Measurements from ENCODE around the gene LRFN4. TPM values are rescaled to one million over a fixed set of nuclear protein-coding genes. Genes with fewer than 3 reads are reported as not detected.
A peak's percentile ranks its signal among the peaks of the same experiment; 100 is the strongest.

LRFN4 gene
- total RNA-seq, 1 donor from 2014 or later, result 33.7 TPM

GRCh38 chr11:66855574-66856495, 1.0 kb upstream of the LRFN4 start:
- no peak for FAIRE-seq
- TF ChIP-seq EZH2 (IDR thresholded peaks at IDR 0.05; ENCODE audit: insufficient read depth, low read length), result no peak
- no peak for TF ChIP-seq CTCF (IDR thresholded peaks at IDR 0.05; ENCODE audit: insufficient read depth, low read depth, low read length)
- peaks cover 7% of the 10 kb centered on the region for H4K20me1 ChIP-seq (ENCODE audit: insufficient read depth, low read length)
- H3K9me3 ChIP-seq (ENCODE audit: insufficient read depth, low read depth, low read length), result no peaks in the 10 kb centered on the region
- peaks cover 35% of the 10 kb centered on the region for H3K79me2 ChIP-seq (ENCODE audit: insufficient read depth, low read length)
- peak overlapping the region; percentile 93 for H3K4me2 ChIP-seq (ENCODE audit: low read length)
- peak; percentile 75 for DNase-seq (ENCODE audit: low read depth)
- H3K27ac ChIP-seq (ENCODE audit: low read depth, low read length), result peak overlapping the region; percentile 70
- H3K4me1 ChIP-seq (ENCODE audit: insufficient read depth, low read length), result peaks cover 11% of the 10 kb centered on the region
- H3K4me1 Mint-ChIP-seq (ENCODE audit: low read depth, unreplicated experiment), result no peaks in the 10 kb centered on the region
- H3K27me3 Mint-ChIP-seq (ENCODE audit: low read depth, unreplicated experiment), result peaks cover 6% of the 10 kb centered on the region
- H3K9me3 Mint-ChIP-seq (ENCODE audit: unreplicated experiment), result no peaks in the 10 kb centered on the region
- peak overlapping the region; percentile 88 for H2AFZ ChIP-seq (ENCODE audit: low read depth, low read length)
- H3K36me3 Mint-ChIP-seq (ENCODE audit: low read depth, unreplicated experiment), result peaks cover 2% of the 10 kb centered on the region
- H3K4me3 Mint-ChIP-seq (ENCODE audit: unreplicated experiment), result peak overlapping the region; percentile 82
- peak overlapping the region; percentile 35 for H3K27ac Mint-ChIP-seq (ENCODE audit: unreplicated experiment)
- peak overlapping the region; percentile 86 for H3K9ac ChIP-seq (ENCODE audit: low read length)
- H3K36me3 ChIP-seq (ENCODE audit: insufficient read depth, low read length), result no peaks in the 10 kb centered on the region
- H3K4me3 ChIP-seq (ENCODE audit: insufficient read depth, low read depth, low read length), result peak overlapping the region; percentile 71
- no peaks in the 10 kb centered on the region for H3K27me3 ChIP-seq (ENCODE audit: insufficient read depth, low read length)

- Histone ChIP-seq H4K20me1 (ENCODE audit: insufficient read depth, low read length) (peaks cover 11% of the 10 kb centered on the region), H3K4me1 (ENCODE audit: insufficient read depth, low read length) (peaks cover 11% of the 10 kb centered on the region), H3K9me3 (ENCODE audit: insufficient read depth, low read depth, low read length) (no peaks in the 10 kb centered on the region), H3K9ac (ENCODE audit: low read length) (peak overlapping the region; percentile 78), H3K36me3 (ENCODE audit: insufficient read depth, low read length) (no peaks in the 10 kb centered on the region), H3K4me3 (ENCODE audit: insufficient read depth, low read depth, low read length) (peak overlapping the region; percentile 71), H3K27me3 (ENCODE audit: insufficient read depth, low read length) (no peaks in the 10 kb centered on the region), H3K27ac (ENCODE audit: low read depth, low read length) (peak overlapping the region; percentile 26), H2AFZ (ENCODE audit: low read depth, low read length) (no peak overlapping the region), H3K4me2 (ENCODE audit: low read length) (peak overlapping the region; percentile 93), H3K79me2 (ENCODE audit: insufficient read depth, low read length) (peaks cover 36% of the 10 kb centered on the region)
- no peak for DNase-seq (ENCODE audit: low read depth)
- TF ChIP-seq CTCF (IDR thresholded peaks at IDR 0.05; ENCODE audit: insufficient read depth, low read depth, low read length) (no peak), EZH2 (IDR thresholded peaks at IDR 0.05; ENCODE audit: insufficient read depth, low read length) (no peak)
- peaks cover 4% of the 10 kb centered on the region for H3K27me3 Mint-ChIP-seq (ENCODE audit: low read depth, unreplicated experiment)
- H3K4me1 Mint-ChIP-seq (ENCODE audit: low read depth, unreplicated experiment), result no peaks in the 10 kb centered on the region
- H3K36me3 Mint-ChIP-seq (ENCODE audit: low read depth, unreplicated experiment), result no peaks in the 10 kb centered on the region
- FAIRE-seq, result no peak
- H3K9me3 Mint-ChIP-seq (ENCODE audit: unreplicated experiment), result no peaks in the 10 kb centered on the region
- H3K4me3 Mint-ChIP-seq (ENCODE audit: unreplicated experiment), result peak overlapping the region; percentile 82
- no peak overlapping the region for H3K27ac Mint-ChIP-seq (ENCODE audit: unreplicated experiment)
These were observed 516 bp downstream of the LRFN4 start for GRCh38 chr11:66857234-66857926.

Measured in astrocyte (in vitro differentiated cells and primary cell).